ENCODE data around the gene FAM236B.
"Not testable (repeated sequence)": the region's sequence is repeated elsewhere in the genome, so short reads cannot be mapped to it uniquely, and the experiment has no call there.

FAM236B gene

DNA sequence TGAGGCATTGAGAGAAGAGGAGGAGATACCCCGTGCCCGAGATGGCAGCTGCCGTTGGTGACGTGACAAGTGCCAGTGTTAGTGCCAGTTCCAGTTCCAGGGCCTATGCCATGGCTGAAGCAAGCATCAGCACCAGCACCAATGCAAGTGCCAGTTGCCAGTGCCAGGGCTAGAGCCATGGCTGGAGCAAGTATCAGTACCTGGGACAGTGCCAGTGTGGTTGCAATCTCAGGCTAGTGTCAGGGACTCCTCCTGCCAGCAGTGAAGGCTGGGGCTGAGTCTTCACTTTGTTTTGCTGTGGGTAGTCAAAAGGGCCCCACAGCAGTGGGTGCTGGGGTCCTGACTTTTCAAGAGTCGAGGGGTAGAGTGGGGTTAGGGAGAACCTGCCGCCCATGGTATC is 4.3 kb downstream of the FAM236B start:
- H3K27ac ChIP-seq (ENCODE audit: insufficient read depth in 1 of 2, low read depth in 1 of 2, low read length in 2 of 2, poor library complexity in 1 of 2, severe bottlenecking in 2 of 2); CTCF ChIA-PET; H3K36me3 ChIP-seq (ENCODE audit: control insufficient read depth in 4 of 4, insufficient read depth in 4 of 4, low read length in 3 of 4); H3K4me3 ChIP-seq (ENCODE audit: control insufficient read depth in 1 of 7, extremely low read depth in 1 of 7, insufficient read depth in 4 of 7, low read depth in 2 of 7, low read length in 6 of 7); H3K4me1 ChIP-seq (ENCODE audit: control extremely low read depth in 1 of 4, control insufficient read depth in 4 of 4, insufficient read depth in 4 of 4, low read length in 3 of 4); H3K27me3 ChIP-seq (replicated peaks in 2 of 5; ENCODE audit: control insufficient read depth in 4 of 5, insufficient read depth in 5 of 5, low read length in 4 of 5); H3K9me3 ChIP-seq (ENCODE audit: control extremely low read depth in 1 of 5, control insufficient read depth in 4 of 5, insufficient read depth in 2 of 5, low read depth in 1 of 5, low read length in 4 of 5); DNase-seq; POLR2A ChIA-PET: not testable (repeated sequence)
- WGBS (ENCODE audit: insufficient coverage) = no CpG with 5 or more reads among the region's 6 CpGs

DNA sequence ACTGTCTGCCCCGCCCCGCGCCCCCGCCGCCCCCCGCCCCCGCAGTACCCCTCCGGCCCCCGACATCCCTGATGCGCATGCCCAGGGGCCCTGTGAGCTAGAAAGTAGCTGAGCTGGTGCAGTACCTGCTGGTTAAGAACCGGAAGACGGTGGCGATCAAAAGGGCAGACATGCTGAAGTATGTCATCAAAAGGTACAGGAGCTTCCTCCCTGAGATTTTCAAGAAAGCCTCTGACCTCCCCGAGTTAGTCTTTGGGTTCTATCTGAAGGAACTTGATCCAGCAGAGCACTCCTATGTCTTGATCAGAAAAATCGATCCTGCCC is 5.0 kb downstream of the FAM236B start:
- CTCF ChIA-PET; H3K27me3 ChIP-seq (replicated peaks in 2 of 5; ENCODE audit: control insufficient read depth in 4 of 5, insufficient read depth in 5 of 5, low read length in 4 of 5): not testable (repeated sequence)
- WGBS (ENCODE audit: insufficient coverage) = no CpG with 5 or more reads among the region's 15 CpGs

GRCh38 chrX:72776653-72777466 is 5.6 kb downstream of the FAM236B start, which contains the start of gene DMRTC1B:
DMRTC1B (plus strand) TSS chrX:72776890; CDS start chrX:72845136, 68,246 bp downstream.
- H3K36me3 ChIP-seq (ENCODE audit: control insufficient read depth in 4 of 4, insufficient read depth in 4 of 4, low read length in 3 of 4); H3K27ac ChIP-seq (ENCODE audit: insufficient read depth in 1 of 2, low read depth in 1 of 2, low read length in 2 of 2, poor library complexity in 1 of 2, severe bottlenecking in 2 of 2); POLR2A ChIA-PET; DNase-seq; H3K9me3 ChIP-seq (ENCODE audit: control extremely low read depth in 1 of 5, control insufficient read depth in 4 of 5, insufficient read depth in 2 of 5, low read depth in 1 of 5, low read length in 4 of 5); H3K27me3 ChIP-seq (replicated peaks in 2 of 5; ENCODE audit: control insufficient read depth in 4 of 5, insufficient read depth in 5 of 5, low read length in 4 of 5); H3K4me3 ChIP-seq (ENCODE audit: control insufficient read depth in 1 of 7, extremely low read depth in 1 of 7, insufficient read depth in 4 of 7, low read depth in 2 of 7, low read length in 6 of 7); H3K4me1 ChIP-seq (ENCODE audit: control extremely low read depth in 1 of 4, control insufficient read depth in 4 of 4, insufficient read depth in 4 of 4, low read length in 3 of 4); CTCF ChIA-PET: not testable (repeated sequence)
- WGBS (ENCODE audit: insufficient coverage) = no CpG with 5 or more reads among the region's 44 CpGs

More for the DNA sequence above, 5.0 kb downstream of the FAM236B start:
- H3K4me3 ChIP-seq (ENCODE audit: control insufficient read depth in 1 of 7, extremely low read depth in 1 of 7, insufficient read depth in 4 of 7, low read depth in 2 of 7, low read length in 6 of 7); DNase-seq; POLR2A ChIA-PET; H3K9me3 ChIP-seq (ENCODE audit: control extremely low read depth in 1 of 5, control insufficient read depth in 4 of 5, insufficient read depth in 2 of 5, low read depth in 1 of 5, low read length in 4 of 5); H3K27ac ChIP-seq (ENCODE audit: insufficient read depth in 1 of 2, low read depth in 1 of 2, low read length in 2 of 2, poor library complexity in 1 of 2, severe bottlenecking in 2 of 2); H3K4me1 ChIP-seq (ENCODE audit: control extremely low read depth in 1 of 4, control insufficient read depth in 4 of 4, insufficient read depth in 4 of 4, low read length in 3 of 4); H3K36me3 ChIP-seq (ENCODE audit: control insufficient read depth in 4 of 4, insufficient read depth in 4 of 4, low read length in 3 of 4): not testable (repeated sequence)

DNA sequence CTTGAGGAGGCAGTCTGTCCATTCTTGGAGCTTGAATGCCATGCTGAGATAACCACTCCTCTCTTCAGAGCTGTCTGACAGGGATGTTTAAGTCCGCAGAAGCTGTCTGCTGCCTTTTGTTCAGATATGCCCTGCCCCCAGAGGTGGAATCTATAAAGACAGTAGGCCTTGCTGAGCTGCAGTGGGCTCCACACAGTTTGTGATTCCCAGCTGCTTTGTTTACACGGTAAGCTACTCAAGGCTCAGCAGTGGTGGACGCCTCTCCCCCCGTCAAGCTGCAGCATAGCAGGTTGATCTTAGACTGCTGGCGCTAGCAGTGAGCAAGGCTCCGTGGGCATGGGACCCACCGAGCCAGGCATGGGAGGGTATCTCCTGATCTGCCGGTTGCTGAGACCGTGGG is 22.0 kb downstream of the FAM236B start:
- H3K27me3 ChIP-seq (replicated peaks in 2 of 5; ENCODE audit: control insufficient read depth in 4 of 5, insufficient read depth in 5 of 5, low read length in 4 of 5); H3K36me3 ChIP-seq (ENCODE audit: control insufficient read depth in 4 of 4, insufficient read depth in 4 of 4, low read length in 3 of 4); DNase-seq; H3K4me1 ChIP-seq (ENCODE audit: control extremely low read depth in 1 of 4, control insufficient read depth in 4 of 4, insufficient read depth in 4 of 4, low read length in 3 of 4); CTCF ChIA-PET; H3K9me3 ChIP-seq (ENCODE audit: control extremely low read depth in 1 of 5, control insufficient read depth in 4 of 5, insufficient read depth in 2 of 5, low read depth in 1 of 5, low read length in 4 of 5); POLR2A ChIA-PET; H3K4me3 ChIP-seq (ENCODE audit: control insufficient read depth in 1 of 7, extremely low read depth in 1 of 7, insufficient read depth in 4 of 7, low read depth in 2 of 7, low read length in 6 of 7); H3K27ac ChIP-seq (ENCODE audit: insufficient read depth in 1 of 2, low read depth in 1 of 2, low read length in 2 of 2, poor library complexity in 1 of 2, severe bottlenecking in 2 of 2): not testable (repeated sequence)
- WGBS (ENCODE audit: insufficient coverage) = no CpG with 5 or more reads among the region's 9 CpGs

- no CpG with 5 or more reads among the region's 3 CpGs for WGBS (ENCODE audit: insufficient coverage)
- H3K9me3 ChIP-seq (ENCODE audit: control extremely low read depth in 1 of 5, control insufficient read depth in 4 of 5, insufficient read depth in 2 of 5, low read depth in 1 of 5, low read length in 4 of 5); H3K27me3 ChIP-seq (replicated peaks in 2 of 5; ENCODE audit: control insufficient read depth in 4 of 5, insufficient read depth in 5 of 5, low read length in 4 of 5); POLR2A ChIA-PET; CTCF ChIA-PET; H3K4me3 ChIP-seq (ENCODE audit: control insufficient read depth in 1 of 7, extremely low read depth in 1 of 7, insufficient read depth in 4 of 7, low read depth in 2 of 7, low read length in 6 of 7); DNase-seq; H3K4me1 ChIP-seq (ENCODE audit: control extremely low read depth in 1 of 4, control insufficient read depth in 4 of 4, insufficient read depth in 4 of 4, low read length in 3 of 4); H3K27ac ChIP-seq (ENCODE audit: insufficient read depth in 1 of 2, low read depth in 1 of 2, low read length in 2 of 2, poor library complexity in 1 of 2, severe bottlenecking in 2 of 2); H3K36me3 ChIP-seq (ENCODE audit: control insufficient read depth in 4 of 4, insufficient read depth in 4 of 4, low read length in 3 of 4): not testable (repeated sequence)
Measured at GRCh38 chrX:72748545-72748944, 33.9 kb downstream of the FAM236B start.

DNA sequence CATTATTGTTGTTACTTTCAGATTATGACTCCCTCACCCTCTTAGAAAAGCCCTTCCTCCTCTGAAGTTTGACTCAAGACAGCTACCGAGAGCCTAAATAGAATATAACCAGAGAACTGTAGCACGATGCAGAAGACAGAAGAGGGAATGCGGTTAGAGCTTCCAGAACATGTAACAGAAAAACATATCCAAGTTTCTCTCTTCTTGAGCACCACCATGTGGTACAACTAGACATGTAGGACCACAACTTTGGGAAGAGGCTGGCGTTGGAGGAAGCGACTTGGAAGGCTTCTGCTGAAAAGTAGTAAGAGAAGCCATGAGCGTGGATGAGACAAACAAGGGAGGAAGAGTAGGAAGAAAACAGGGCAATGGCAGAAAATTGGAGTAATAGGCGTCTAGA is 36.9 kb downstream of the FAM236B start:
- H3K36me3 ChIP-seq (ENCODE audit: control insufficient read depth in 4 of 4, insufficient read depth in 4 of 4, low read length in 3 of 4); DNase-seq; H3K27me3 ChIP-seq (replicated peaks in 2 of 5; ENCODE audit: control insufficient read depth in 4 of 5, insufficient read depth in 5 of 5, low read length in 4 of 5); H3K4me1 ChIP-seq (ENCODE audit: control extremely low read depth in 1 of 4, control insufficient read depth in 4 of 4, insufficient read depth in 4 of 4, low read length in 3 of 4); POLR2A ChIA-PET; CTCF ChIA-PET; H3K27ac ChIP-seq (ENCODE audit: insufficient read depth in 1 of 2, low read depth in 1 of 2, low read length in 2 of 2, poor library complexity in 1 of 2, severe bottlenecking in 2 of 2); H3K9me3 ChIP-seq (ENCODE audit: control extremely low read depth in 1 of 5, control insufficient read depth in 4 of 5, insufficient read depth in 2 of 5, low read depth in 1 of 5, low read length in 4 of 5); H3K4me3 ChIP-seq (ENCODE audit: control insufficient read depth in 1 of 7, extremely low read depth in 1 of 7, insufficient read depth in 4 of 7, low read depth in 2 of 7, low read length in 6 of 7): not testable (repeated sequence)
- WGBS (ENCODE audit: insufficient coverage) = no CpG with 5 or more reads among the region's 7 CpGs

- ChIA-PET POLR2A (no interaction called here), CTCF (no interaction called here)
- Histone ChIP-seq H3K4me1 (ENCODE audit: control extremely low read depth in 1 of 4, control insufficient read depth in 4 of 4, insufficient read depth in 4 of 4, low read length in 3 of 4) (no peaks in the 10 kb centered on the region), H3K36me3 (ENCODE audit: control insufficient read depth in 4 of 4, insufficient read depth in 4 of 4, low read length in 3 of 4) (no peaks in the 10 kb centered on the region), H3K27me3 (replicated peaks in 2 of 5; ENCODE audit: control insufficient read depth in 4 of 5, insufficient read depth in 5 of 5, low read length in 4 of 5) (peaks cover 0 to 7% (median 0%) of the 10 kb centered on the region in 5 experiments), H3K27ac (ENCODE audit: insufficient read depth in 1 of 2, low read depth in 1 of 2, low read length in 2 of 2, poor library complexity in 1 of 2, severe bottlenecking in 2 of 2) (no peak overlapping the region), H3K4me3 (ENCODE audit: control insufficient read depth in 1 of 7, extremely low read depth in 1 of 7, insufficient read depth in 4 of 7, low read depth in 2 of 7, low read length in 6 of 7) (no peak overlapping the region), H3K9me3 (ENCODE audit: control extremely low read depth in 1 of 5, control insufficient read depth in 4 of 5, insufficient read depth in 2 of 5, low read depth in 1 of 5, low read length in 4 of 5) (no peaks in the 10 kb centered on the region)
- DNase-seq = no peak
- WGBS (ENCODE audit: insufficient coverage) = no CpG with 5 or more reads among the region's 1 CpG
Measured at GRCh38 chrX:72735561-72735960, 46.9 kb downstream of the FAM236B start.
